NCI-H748 (cell line): ENCODE data around the gene SERPINF2.
"Not testable (repeated sequence)": the region's sequence is repeated elsewhere in the genome, so short reads cannot be mapped to it uniquely, and the experiment has no call there.

Source experiments
- DNase-seq: peaks from one replicate; lab custom pipeline; 2025; ENCODE audit not compliant: unreplicated experiment; lab: John Stamatoyannopoulos, UW

The SERPINF2 gene

DNA sequence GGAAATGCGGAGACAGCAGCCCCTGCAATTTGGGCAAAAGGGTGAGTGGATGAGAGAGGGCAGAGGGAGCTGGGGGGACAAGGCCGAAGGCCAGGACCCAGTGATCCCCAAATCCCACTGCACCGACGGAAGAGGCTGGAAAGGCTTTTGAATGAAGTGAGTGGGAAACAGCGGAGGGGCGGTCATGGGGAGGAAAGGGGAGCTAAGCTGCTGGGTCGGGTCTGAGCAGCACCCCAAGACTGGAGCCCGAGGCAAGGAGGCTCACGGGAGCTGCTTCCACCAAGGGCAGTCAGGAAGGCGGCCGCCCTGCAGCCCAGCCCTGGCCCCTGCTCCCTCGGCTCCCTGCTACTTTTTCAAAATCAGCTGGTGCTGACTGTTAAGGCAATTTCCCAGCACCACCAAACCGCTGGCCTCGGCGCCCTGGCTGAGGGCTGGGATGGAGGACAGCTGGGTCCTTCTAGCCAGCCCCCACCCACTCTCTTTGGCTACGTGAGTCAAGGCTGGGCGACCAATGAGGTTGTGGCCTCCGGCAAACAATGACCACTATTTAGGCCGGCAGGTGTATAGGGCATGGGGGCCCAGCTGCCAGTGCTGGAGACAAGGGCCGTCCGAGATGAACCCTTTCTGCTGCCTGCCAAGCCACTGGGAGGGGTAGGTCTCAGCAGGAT is 19.7 kb downstream of the SERPINF2 start:
- DNase-seq = peak; percentile 86

DNA sequence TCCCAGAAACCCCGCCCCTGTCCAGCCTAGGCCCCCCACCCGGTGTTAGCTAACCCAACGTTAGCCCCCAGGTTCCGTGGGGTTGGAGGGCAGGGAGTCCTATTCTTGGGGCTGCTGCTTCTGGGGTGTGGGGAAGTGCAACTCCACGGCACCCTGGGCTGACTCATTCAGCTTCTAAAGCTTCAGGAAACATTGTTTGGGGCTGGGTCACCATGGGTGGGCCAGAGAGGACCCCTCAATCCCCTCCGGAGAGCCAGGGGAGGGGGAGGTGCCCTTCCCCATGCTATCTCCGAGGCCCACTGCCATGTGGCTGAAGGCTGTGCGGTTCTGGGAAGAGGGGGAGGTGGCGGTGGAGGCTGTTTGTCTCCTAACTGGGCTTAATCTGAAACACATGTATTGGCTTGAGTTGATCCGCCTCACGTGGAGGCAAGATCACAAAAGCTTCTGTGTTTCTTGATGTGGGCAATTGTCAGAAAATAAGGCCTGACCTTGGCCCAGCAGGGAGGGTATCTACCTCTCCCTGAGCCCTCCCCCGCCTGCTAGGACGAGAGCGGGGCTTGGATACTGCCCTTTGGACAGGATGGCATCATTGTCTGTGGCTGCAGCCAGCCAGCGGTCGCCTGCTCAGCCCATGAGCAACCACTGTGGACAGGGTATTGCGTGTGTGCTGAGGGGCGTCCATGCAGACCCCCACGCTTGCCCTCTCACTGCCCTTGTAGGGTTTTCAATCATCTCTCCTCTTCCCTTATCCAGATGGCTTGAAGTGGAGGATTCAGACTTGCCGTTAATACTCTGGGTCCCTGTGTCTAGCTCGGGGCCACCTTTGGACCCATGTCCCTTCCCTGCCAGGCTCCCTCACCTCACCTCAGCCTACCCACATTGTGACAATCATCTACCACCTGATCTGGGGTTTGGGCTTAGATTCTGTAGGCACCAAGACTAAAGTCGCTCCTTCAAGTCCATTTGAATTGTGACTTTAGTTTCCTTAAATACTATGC is 20.5 kb downstream of the SERPINF2 start:
- DNase-seq = peak; percentile 49

DNA sequence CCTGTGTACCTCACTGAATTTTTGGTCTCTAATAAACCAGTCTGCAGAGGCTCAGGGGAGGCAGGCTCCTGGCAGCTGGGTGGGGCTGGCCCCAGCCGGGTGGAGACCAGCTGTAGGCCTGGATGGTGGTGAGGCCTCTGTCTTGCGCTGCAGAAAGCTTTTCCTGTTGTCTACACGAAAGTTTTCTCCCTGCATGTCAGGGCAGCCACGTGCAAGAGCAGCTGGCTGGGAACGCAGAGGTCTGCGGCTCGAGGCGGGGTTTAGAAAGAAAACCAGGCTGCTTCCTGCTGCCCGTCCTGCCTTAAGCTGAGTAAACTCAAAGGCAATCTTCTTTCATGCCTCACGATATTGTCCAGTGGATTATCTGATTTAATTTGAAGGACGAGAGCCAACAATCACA is 21.6 kb downstream of the SERPINF2 start:
- no peak for DNase-seq

DNA sequence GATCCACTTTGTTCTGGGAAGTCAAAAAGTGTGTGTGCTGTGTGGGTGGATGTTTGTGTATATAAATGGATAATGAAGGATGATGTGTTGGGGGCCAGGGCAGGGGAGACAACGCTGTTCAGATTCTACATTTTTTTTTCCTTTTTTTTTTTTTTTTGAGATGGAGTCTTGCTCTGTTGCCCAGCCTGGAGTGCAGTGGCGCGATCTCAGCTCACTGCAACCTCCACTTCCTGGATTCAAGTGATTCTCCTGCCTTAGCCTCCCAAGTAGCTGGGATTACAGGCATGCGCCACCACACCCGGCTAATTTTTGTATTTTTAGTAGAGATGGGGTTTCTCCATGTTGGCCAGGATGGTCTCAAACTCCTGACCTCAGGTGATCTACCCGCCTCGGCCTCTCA is 22.0 kb downstream of the SERPINF2 start:
- DNase-seq = not testable (repeated sequence)

DNA sequence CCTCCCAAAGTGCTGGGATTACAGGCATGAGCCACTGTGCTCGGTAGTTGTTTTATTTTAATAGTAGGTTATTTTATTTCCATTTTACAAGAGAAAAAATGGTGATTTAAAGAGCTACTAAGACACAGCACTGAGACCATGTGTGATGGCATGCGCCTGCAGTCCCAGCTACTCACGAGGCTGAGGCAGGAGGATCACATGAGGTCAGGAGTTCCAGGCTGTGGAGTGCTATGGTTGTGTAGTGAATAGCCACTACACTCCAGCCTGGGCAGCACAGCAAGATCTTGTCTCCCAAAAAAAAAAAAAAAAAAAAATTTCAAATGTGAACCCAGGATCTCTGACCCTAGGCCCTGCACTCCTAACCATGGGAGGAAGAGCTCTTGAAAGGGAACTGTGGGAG is 22.9 kb downstream of the SERPINF2 start:
- no peak for DNase-seq

DNA sequence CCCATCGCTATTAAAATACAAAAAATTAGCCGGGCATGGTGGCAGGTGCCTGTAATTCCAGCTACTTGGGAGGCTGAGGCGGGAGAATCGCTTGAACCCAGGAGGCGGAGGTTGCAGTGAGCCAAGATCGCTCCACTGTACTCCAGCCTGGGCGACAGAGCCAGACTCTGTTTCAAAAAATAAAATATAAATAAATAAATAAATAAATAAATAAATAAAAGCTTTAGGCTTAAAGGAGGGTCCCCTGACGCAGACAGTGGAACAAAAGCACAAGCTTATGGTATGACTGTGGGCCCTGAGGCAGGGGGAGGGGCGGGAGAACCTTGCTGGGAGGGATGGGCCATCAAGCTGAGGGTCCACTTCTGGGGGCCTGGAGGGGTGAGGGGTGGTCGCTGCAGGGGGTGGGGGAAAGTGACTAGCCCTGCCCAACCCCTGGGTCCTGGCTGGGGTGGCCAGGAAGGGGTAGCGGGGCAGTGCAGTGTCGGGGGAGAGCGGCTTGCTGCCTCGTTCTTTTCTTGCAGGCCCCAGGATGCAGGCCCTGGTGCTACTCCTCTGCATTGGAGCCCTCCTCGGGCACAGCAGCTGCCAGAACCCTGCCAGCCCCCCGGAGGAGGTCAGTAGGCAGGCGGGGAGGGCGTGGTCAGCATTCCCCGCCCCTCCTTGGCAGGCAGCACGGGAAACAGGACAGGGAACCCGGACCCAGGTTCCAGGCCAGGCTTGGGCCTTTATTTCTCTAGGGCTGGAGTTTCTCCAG is 23.9 kb downstream of the SERPINF2 start:
- no peak for DNase-seq

DNA sequence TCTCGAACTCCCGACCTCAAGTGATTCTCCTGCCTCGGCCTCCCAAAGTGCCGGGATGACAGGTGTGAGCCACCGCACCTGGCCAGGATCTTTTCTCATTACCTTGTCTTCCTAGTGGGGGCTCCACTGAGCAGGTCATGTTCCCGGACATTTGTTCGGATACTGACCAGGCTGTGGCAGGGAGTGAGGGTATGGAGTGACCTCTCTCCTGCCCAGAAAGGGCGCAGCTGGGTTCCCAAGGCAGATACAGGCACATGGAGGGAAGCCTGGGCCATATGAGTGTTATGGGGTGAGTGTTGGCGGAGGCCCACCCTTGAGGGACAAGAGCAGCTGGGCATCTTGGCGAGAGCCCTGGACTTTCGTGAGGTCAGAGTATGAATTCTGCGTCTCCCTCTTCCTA is 24.7 kb downstream of the SERPINF2 start:
- DNase-seq = no peak

DNA sequence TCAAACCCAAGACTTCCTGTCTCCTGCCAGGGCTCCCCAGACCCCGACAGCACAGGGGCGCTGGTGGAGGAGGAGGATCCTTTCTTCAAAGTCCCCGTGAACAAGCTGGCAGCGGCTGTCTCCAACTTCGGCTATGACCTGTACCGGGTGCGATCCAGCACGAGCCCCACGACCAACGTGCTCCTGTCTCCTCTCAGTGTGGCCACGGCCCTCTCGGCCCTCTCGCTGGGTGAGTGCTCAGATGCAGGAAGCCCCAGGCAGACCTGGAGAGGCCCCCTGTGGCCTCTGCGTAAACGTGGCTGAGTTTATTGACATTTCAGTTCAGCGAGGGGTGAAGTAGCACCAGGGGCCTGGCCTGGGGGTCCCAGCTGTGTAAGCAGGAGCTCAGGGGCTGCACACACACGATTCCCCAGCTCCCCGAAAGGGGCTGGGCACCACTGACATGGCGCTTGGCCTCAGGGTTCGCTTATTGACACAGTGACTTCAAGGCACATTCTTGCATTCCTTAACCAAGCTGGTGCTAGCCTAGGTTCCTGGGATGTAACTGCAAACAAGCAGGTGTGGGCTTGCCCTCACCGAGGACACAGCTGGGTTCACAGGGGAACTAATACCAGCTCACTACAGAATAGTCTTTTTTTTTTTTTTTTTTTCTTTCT is 27.3 kb downstream of the SERPINF2 start:
- DNase-seq = no peak

DNA sequence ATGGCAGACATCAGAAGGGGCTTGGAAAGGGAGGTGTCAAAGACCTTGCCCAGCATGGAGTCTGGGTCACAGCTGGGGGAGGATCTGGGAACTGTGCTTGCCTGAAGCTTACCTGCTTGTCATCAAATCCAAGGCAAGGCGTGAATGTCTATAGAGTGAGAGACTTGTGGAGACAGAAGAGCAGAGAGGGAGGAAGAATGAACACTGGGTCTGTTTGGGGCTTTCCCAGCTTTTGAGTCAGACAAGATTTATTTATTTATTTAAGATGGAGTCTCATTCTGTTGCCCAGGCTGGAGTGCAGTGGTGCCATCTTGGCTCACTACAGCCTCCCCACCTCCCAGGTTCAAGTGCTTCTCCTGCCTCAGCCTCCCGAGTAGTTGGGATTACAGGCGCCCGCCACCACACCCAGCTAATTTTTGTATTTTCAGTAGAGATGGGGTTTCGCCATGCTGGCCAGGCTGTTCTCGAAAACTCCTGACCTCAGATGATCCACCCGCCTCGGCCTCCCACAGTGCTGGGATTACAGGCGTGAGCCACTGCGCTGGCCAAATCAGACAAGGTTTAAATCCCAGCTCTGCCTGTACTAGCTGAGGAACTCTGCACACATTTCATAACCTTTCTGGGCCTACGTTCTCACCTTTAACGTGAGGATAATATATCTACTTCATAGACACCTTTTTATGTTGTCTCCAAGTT is 30.5 kb downstream of the SERPINF2 start:
- not testable (repeated sequence) for DNase-seq

DNA sequence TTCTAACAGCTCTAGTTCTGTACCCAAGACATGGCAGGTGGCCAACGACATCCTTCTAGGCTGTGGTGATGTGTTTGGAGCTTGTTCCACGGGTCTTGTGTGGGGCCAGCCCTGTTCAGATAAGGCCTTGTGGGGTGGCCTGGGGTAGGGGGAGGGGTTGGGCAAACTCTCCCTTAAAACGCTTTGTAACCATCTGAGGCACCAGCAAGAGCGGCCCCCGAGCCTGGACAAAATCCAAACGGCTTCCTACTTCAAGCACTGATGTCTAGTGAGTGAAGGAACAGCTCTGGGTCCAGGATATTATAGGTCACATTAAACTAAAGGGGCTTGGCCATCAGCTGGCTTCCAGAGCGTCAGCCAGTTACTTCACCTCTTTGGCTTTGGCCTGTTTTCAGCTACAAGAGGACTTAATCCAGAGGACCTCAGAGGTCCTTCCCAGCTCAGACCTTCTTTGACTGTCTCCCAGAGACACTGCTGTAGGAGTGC is 31.1 kb downstream of the SERPINF2 start:
- no peak for DNase-seq

DNA sequence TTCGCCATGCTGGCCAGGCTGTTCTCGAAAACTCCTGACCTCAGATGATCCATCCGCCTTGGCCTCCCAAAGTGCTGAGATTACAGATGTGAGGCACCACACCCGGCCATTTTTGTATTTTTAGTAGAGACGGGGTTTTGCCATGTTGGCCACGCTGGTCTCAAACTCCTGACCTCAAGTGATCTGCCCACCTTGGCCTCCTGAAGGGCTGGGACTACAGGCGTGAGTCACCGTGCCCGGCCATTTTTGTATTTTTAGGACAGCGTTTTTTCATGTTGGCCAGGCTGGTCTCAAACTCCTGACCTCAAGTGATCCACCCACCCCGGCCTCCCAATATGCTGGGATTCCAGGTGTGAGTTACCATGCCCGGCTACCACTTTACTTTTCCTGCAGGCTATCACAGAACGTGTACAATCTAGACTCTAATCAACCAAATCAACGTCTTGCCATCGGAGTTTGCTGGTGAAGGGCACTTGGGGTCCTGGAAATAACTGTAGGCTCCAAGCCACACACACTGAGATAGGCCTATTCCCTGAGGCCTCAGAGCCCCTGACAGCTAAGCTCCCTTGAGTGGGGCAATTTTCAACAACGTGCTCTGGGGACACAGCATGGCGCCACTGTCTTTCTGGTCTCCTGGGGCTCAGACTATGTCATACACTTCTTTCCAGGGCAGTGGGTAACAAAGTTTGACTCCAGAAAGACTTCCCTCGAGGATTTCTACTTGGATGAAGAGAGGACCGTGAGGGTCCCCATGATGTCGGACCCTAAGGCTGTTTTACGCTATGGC is 31.9 kb downstream of the SERPINF2 start:
- no peak for DNase-seq

DNA sequence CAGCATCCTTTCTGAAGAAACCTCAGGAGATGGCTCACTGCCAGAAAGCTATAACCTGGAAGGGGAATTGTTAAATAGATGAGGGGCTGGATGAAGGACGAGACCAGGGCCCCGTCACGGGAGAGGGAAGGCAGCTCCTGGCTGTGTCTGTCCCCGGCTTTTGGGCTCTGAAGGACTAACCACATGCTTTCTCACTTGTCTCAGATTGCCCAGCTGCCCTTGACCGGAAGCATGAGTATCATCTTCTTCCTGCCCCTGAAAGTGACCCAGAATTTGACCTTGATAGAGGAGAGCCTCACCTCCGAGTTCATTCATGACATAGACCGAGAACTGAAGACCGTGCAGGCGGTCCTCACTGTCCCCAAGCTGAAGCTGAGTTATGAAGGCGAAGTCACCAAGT is 33.7 kb downstream of the SERPINF2 start:
- no peak for DNase-seq

DNA sequence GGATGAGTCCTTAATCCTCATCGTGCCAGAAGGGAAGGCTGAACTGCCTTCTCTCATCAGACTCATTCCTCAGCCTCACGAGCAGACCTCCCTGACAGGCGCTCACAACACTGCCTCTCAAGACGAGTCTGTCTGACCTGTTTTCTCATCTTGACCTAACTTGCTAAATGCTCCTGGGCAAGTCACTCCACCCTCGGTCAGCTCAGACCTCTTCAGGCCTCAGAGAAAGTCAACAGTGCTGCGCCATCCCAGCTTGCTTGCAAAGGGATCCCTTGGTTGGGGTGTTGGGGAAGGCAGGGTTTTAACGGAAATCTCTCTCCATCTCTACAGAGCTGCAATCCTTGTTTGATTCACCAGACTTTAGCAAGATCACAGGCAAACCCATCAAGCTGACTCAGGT is 34.2 kb downstream of the SERPINF2 start:
- DNase-seq = no peak

DNA sequence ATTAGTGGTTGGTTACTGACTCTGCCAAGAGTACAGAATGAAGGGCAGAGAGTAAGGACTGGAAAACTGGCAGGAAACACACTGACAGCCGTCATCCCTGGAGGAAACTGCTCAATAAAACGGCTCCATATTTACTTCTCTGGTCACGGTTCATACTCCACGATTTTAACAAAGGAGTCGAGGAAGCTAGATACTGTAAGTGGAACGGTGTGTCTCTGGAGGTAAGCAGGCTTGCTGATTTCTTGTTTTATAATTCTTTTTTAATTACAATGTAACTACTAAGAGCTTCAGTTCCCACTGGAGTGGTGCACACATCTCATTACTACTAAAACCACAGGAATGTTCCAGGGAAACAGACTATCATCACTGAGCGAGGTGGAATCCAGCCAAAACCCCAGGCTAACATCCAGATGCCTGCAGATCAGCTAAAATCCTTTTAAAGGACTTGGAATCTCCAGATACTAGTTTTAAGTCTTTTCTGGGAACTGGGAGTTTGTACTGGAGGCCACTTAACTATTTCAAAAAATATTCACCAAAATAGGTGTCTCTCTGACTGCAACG is 37.0 kb downstream of the SERPINF2 start:
- no peak for DNase-seq

DNA sequence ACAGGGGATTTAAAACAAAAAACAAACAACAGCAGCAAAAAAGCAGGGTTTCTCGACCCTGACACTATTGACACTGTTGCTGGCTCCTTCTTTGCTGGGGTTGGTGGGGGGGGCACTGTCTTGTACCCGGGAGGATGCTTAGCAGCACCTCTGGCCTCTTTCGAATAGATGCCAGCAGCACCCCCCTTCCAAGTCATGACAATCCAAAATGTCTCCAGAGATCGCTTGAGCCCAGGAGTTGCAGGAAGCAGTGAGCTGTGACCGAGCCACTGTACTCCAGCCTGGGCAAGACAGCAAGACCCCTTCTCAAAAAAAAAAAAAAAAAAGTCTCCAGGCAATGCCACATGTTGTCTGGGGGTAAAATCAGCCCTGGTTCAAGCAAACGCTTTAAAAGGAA is 39.5 kb downstream of the SERPINF2 start:
- DNase-seq = no peak

DNA sequence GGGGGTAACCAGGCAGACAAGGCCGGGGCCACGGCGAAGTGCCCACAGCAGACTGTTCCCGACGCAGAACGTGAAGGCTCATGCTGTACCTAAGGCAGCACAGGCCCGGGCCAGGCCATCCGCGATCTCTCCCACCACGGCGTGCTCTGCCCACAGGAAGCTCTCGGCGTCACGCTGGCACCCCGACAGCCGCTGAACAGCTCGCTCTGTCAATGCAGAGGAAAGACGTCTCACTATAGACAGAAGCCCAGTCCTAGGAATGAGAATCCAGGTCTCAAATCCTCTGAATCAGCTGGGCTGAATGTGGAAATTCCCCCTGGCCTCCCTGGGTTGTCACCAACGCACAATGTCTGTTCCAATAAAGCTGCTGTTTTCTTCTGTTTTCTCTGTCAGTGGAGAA is 40.6 kb downstream of the SERPINF2 start:
- DNase-seq = no peak

DNA sequence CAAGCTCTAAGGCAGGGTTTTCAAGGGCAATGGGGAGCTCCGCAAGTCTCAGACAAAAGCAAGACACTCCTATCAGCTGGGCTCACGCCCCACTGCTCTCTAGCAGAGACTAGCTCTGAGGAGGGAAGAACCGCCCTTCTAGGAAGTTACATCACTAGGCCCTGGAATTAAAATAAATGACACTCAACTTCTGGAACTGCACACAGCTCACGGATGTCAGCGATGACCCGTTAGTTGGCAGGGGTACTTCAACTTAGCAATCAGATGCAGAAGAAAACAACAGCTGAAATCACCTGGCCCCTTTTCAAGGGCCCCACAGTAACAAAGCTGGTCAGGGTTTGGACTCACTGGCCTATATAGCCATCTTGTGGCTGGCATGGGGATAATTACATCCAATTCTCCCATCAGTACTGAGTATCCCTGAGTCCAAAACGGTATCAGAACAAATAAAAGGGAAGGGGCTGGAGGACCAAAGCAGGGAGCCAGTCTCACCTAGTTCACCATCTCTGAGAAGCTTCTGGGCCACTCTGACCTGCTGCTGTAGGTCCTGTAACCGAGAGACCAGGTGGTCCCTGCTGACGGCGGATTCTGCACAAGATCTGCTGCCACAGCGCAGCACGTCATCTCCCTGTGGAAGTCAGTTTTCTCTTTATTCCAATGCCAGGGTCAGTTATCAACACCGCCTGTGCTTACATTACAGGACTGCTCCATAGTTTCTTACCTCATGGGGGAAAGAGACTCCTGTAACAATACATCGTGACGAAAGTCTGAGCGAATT is 41.4 kb downstream of the SERPINF2 start:
- peak; percentile 36 for DNase-seq

DNA sequence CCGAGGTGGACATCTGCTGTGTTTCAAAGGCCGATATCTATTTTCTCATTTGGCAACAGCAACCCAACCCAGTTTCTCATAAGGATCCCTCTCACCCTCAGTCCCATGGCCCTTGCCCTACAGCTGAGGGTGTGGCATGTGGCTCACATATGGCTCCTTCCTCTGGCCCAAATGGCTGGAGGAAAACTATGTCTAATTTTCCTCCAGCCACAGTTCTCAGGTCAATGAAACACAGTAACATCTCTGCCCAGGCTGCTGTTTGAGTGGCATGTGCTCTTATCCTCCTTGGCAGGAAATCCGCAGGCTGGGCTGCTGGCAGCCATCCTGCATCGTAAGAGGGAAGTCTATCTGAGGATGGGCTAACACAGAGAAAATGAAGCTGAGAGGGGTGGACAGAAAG is 43.3 kb downstream of the SERPINF2 start:
- no peak for DNase-seq
